Embryonic facial prominence (tissue), 1 donor: ENCODE measurements around the gene ST14.
"Not testable (repeated sequence)": the region's sequence is repeated elsewhere in the genome, so short reads cannot be mapped to it uniquely, and the experiment has no call there.

ENCODE experiments used
- DNase-seq: peaks from one replicate; pipeline ENCODE4 v3.0.0-alpha.2; 2016; ENCODE audit errors: extremely low spot score

Gene ST14

GRCh38 chr11:130163346-130164220 lies 4.0 kb downstream of the ST14 start:
- no peak for DNase-seq

- DNase-seq: no peak
Measured at GRCh38 chr11:130164221-130164570, 4.6 kb downstream of the ST14 start.

GRCh38 chr11:130165601-130166456 lies 6.2 kb downstream of the ST14 start:
- DNase-seq: no peak

GRCh38 chr11:130166457-130166784 lies 6.8 kb downstream of the ST14 start:
- DNase-seq: no peak

GRCh38 chr11:130167146-130167545 lies 7.6 kb downstream of the ST14 start:
- DNase-seq: no peak

- DNase-seq: no peak
Measured at GRCh38 chr11:130168105-130168504, 8.5 kb downstream of the ST14 start.

- DNase-seq: no peak
Measured at GRCh38 chr11:130170345-130170744, 10.8 kb downstream of the ST14 start.

GRCh38 chr11:130171534-130171933 lies 12.0 kb downstream of the ST14 start:
- no peak for DNase-seq

- DNase-seq: not testable (repeated sequence)
Measured at GRCh38 chr11:130172001-130172400, 12.4 kb downstream of the ST14 start.

- DNase-seq: no peak
Measured at GRCh38 chr11:130174642-130175041, 15.1 kb downstream of the ST14 start.

GRCh38 chr11:130175898-130176297 lies 16.3 kb downstream of the ST14 start:
- DNase-seq: no peak

GRCh38 chr11:130177782-130178181 lies 18.2 kb downstream of the ST14 start:
- no peak for DNase-seq

GRCh38 chr11:130178441-130179339 lies 19.1 kb downstream of the ST14 start:
- no peak for DNase-seq

GRCh38 chr11:130179396-130180306 lies 20.1 kb downstream of the ST14 start:
- DNase-seq: no peak

GRCh38 chr11:130180491-130180890 lies 20.9 kb downstream of the ST14 start:
- no peak for DNase-seq

- DNase-seq: no peak
Measured at GRCh38 chr11:130180896-130181294, 21.3 kb downstream of the ST14 start.

GRCh38 chr11:130181295-130182272 lies 22.0 kb downstream of the ST14 start:
- DNase-seq: no peak

GRCh38 chr11:130183878-130184610 lies 24.5 kb downstream of the ST14 start:
- DNase-seq: no peak

GRCh38 chr11:130187096-130187495 lies 27.5 kb downstream of the ST14 start:
- DNase-seq: no peak
